HG03469 (cell line): ENCODE data around the gene HSF2BP.
"Not testable (repeated sequence)": the region's sequence is repeated elsewhere in the genome, so short reads cannot be mapped to it uniquely, and the experiment has no call there.

Experiments used
- ATAC-seq: cut with Tn5 transposase; IDR thresholded peaks from one replicate; pipeline ENCODE4 v1.9.1; 2021; ENCODE audit warnings: mild to moderate bottlenecking, moderate library complexity, moderate number of reproducible peaks; ENCODE audit not compliant: unreplicated experiment

The HSF2BP gene

DNA sequence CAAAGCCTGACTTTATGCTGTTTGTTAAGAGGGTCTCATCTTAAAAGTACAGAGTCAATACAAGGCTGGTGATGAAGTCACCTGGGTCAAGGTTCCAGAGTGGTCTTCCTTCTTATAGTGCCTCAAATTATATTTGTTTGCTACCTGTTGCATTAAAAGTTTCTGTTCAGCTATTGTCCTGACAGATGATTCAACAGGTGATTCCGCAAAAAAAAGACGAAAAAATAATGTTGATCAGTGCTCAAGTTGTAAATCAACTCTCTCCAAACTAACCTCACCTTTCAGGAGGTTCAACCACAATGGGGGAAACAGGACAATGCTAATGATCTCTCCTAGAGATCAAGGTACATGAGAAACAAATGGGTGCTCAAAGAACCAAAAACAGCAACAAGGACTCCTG lies 35.7 kb downstream of the HSF2BP start:
- ATAC-seq: no peak

DNA sequence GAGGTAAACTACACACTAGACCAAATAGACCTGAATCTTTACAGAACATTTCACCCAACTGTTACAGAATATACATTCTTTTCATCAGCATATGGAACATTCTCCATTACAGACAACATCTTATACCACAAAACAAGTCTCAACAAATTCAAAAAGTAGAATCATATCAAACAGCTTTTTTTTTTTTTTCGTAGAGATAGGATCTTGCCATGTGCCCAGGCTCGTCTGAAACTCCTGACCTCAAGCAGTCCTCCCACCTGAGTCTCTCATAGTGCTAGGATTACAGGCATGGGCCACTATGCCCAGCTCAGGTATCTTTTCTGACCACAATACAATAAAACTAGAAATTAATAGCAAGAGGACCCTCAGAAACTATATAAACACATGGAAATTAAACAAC lies 36.5 kb downstream of the HSF2BP start:
- ATAC-seq: no peak

- no peak for ATAC-seq
These were observed 39.4 kb downstream of the HSF2BP start for GRCh38 chr21:43619856-43620255.

DNA sequence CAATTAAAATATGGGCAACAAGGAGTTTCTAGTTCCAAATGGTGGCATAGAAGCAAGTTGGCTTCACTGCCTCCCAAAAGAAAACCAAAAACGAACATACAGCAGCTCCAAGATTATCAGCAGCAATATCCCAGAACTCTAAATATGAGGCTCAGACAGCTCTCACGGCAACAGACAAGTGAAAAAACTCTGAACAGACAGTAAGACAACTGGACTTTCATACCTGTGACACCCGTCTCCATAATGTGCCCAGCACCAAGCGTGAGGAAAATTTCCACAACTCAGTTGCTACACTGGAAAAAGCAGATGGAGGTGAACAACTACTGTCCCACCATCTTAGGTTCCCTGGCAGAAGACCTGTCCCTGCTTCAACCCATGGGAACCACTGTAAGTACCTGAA lies 39.9 kb downstream of the HSF2BP start:
- no peak for ATAC-seq

DNA sequence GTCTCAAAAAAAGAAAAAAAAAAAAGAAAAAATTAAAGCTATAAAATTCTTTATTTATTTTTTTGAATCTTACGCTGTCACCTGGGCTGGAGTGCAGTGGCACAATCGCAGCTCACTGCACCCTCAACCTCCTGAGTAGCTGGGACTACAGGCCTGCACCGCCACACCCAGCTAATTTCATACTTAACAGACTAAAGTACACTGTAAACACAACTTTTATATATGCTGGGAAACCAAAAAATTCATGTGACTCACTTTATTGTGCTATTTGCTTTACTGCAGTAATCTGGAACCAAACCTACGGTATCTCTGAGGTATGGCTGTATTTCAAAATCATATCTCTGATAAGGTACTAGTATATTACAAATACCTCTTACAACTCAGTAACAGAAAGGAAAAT lies 40.3 kb downstream of the HSF2BP start:
- ATAC-seq: no peak

- ATAC-seq: not testable (repeated sequence)
These were observed 42.4 kb downstream of the HSF2BP start for GRCh38 chr21:43616861-43617260.

DNA sequence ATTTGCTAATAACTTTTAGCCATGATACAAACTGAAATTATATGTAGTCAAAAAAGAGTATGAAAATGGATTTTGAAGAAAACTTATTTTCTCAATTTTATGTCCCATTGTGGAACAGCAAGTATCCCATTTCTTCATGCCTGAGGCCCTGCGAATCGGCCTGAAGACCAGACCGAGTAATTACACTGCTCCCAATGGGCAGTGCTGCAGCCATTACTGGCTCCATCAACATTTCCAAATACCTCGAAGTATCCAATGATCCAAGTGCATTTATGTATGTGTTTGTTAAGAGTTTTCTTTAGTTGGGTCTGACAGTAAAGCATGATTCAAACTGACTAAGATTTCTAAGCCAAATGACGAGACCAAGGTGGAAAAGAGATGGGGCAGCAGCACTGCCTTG lies 44.4 kb downstream of the HSF2BP start:
- no peak for ATAC-seq

DNA sequence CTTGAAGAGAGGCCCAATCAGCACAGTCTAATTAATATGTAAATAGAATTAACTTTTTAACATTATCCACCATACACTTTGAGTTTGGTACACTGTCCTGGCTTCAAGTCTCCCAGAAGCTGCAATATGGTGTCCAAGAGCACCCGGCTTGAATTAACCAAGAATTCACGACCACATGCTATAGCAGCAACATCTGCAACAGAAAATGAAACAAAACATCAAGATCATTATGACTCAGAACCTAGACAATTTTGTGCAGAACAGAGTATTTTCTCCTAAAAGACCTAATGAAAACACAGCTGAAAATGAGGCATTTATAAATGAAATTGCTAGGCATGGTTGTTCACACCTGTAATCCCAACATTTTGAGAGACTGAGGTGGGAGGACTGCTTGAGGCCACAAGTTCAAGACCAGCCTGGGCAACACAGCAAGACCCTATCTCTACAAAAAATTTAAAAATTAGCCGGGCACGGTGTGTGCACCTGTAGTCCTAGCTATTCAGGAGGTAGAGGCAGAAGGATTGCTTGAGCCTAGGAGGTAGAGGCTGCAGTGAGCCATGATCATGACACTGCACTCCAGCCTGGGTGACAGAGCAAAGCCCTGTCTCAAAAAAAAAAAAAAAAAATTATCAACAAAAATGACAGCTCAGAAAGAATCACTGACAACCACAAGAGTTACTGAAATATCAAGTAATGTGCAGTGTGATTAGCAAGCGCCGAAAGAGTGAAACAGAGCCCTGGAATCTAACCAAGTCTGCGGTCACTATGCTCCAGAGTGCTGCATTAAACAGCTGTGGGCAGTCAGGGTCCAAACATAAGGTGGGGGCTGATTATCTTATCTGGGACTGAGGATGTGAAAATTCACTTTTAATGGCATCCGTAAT lies 45.3 kb downstream of the HSF2BP start:
- no peak for ATAC-seq

DNA sequence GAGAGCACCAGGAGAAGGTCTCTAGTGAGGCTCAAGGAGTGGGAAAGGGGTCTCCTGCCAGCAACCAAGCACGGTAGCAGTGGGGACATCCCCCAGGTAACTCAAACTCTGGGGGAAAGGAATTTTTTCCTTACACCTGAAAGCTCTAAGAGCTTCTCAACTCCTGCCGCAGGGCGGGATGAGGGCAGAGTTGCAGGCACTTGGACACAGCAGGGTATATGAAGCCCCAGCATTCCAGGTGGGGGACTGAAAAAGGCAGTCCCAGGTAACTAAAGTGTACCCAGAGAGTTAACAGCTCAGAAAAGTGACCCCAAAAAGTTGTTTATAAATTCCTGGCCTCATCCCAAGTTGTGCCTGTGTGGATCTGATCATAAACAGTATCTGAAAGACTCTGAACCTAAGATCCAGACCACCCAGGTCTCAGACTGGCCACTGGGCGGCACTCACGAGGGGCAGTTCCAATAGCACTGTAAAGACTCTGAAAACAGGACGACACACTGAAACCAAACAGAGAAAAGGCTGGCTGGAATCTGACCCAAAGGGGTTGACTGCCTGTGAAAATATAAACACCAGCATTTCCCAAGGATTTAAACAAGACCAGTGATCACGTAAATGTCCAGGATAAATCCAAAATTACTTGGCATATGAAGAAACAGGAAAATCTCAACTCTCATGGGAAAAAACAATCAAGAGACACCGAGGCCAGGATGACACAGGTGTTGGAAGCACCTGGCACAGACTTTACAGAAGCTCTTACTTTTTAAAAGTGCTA lies 47.5 kb downstream of the HSF2BP start:
- no peak for ATAC-seq

DNA sequence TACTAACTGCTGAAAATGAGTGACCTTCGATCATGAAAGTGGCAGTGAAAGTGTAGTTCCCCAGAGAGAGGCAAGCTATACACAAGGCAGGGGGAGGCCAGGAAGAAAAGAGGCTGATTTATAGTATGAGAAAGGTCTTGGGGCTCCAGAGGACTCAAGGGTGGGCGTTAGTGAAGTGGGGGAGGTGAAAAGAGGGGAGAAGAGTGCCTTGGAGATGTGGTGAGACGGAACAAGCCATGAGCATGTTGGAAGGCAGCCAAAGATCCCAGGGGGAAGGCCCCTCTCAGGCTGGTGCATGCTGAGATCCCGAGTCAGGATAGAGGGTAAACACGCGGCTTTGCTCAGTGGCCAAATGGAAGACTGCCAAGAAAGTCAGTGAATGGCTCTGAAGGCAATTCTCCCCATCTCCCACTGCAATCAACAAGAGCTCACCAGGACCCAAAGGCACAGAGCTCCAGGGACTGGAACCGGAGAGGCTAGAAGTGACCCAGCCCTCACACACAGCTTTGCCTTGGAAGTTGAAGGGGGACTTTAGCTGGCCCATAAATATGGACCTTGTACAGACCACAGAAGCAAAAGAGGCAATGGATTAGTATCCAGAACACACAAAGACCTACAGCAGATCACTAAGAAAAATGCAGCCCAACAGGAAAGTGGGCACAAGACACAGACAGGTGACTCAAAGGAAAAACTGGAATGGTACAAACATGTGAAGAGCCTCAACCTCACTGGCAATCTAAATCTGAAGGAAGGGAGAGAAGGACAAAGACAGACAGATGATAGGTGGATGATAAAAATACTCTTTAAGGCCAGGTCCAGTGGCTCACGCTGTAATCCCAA lies 49.6 kb downstream of the HSF2BP start:
- no peak for ATAC-seq

DNA sequence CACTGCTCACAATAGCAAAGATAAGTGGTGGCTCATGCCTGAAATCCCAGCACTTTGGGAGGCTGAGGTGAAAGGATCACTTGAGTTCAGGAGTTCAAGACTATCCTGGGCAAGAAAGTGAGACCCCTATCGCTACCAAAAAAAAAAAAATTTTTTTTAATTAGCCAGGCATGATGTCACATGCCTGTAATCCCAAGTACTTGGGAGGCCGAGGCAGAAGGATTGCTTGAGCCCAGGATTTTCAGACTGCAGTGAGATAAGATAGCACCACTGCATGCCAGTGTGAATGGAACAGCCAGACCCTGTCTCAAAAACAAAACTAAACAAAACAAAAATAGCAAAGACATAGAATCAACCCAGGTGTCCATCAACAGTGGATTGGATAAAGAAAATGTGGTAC lies 50.6 kb downstream of the HSF2BP start:
- no peak for ATAC-seq

- no peak for ATAC-seq
These were observed 51.1 kb downstream of the HSF2BP start for GRCh38 chr21:43608225-43608624.

DNA sequence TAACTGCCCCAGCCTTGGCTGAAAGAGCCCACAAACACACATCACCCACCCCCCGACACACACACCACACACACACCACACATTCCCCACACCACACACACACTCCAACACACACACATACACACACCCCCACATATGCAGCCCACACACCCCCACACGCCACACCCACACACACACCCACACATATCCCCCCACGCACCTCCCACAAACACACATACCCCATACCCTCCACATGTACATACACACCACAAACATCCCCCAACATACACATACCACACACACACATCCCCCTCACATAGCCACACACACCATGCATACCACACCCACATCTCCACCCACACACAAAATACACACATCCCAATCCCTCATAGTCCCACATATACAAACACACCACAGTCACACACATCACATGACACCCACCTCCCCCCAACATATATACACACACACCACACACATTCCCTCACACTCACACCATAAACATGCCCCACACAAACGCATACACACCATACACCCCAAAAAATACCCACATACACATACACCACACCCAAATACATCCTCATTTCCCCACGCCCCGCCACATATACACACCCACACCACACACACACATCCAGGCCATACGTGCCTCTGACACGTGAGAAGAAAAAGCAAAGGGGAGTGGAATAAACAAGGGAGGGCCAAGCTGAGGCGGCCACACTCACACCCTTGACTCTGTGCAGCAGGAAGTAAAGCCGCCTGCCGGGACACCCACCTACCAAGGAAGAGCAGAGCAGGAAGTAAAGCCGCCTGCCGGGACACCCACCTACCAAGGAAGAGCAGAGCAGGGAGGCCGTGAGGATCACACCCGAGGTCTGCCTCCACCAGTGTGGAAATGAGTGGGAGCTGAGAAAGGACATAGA lies 53.7 kb downstream of the HSF2BP start:
- ATAC-seq: no peak

DNA sequence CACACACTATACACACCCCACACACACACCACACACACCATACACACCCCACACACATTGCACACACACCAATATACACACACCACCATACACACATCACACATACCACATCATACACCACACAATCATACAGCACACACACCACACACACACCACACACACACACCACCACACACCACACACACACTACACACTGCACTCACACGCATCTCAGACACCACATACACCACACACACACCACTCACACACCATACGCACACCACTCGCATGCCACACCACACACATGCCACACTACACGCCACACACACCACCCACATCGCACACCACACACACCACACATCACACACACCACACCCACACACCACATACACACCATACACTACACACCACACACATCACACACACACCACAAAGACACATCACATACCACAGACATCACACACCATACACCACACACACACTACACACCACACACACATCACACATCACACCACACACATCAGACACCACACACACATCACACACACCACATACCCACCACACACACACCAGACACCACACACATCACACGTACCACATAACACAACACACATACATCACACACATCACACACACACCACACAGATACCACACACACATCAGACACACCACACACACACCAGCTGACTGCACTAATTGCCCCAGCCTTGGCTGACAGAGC lies 54.6 kb downstream of the HSF2BP start:
- ATAC-seq: no peak

GRCh38 chr21:43603641-43604504 lies 55.4 kb downstream of the HSF2BP start:
- no peak for ATAC-seq

DNA sequence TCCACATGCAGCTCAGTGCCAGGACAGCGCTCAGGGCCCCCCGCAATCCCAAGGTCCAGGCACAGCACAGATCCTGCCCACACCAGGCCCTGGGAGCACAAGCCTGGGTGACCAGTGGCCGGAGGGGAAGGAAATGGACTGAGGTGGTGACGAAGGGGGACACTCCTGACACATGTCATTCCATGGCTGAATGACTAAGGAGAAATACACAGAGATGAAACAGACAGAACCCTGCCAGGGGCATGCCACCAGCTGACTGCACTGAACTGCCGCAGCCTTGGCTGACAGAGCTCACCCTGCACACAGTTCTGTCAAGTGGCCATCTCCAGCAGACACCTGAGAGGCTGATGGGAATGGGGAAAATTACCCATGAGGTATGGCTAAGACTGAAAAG lies 56.1 kb downstream of the HSF2BP start:
- ATAC-seq: no peak

DNA sequence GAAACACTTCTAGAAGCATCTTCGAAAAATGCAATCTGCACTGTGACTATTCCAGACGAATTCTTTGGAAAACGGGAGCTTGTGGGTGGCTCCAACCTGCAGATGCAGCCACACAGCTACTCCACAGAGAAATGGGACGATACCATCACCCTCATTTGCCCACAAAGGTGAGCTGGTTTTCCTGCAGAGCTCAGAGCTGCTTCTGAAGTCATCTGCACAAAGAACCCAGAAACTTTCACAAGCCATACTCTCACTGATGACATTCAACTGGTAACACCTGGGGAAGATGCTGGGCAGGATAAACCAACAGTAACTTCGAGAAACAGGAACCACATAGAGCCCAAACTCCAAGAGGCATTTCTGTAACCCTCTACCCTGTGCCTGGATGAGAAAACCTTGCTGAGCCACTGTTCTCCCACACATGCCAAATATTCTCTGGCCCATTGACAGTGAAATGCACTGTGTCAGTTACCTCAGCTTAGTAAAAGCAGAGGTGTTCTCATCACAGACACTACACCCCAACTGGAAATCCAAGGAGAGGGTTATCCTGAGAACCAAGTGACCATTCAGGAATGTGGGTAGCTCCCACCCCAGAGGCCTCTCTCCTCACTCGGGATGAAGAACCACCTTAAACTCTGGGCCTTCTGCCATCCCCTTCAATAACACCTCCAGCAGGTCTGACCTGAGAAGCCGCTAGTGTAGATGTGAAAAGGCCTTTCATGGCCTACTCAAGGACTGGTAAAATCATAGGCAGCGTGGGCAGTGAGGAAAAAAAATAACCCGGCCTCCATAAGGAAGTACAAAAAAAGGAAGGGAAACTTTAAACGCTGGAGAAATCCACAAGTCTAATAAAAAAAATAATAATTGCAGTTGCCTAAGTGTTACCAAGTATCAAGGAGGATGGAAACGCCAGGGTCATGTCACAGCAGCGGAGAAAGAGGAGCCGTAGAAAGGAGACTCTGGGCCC lies 56.7 kb downstream of the HSF2BP start:
- no peak for ATAC-seq
